HG02623 (cell line): Measurements from ENCODE around the gene NINJ1.

Experiments
- ATAC-seq: cut with Tn5 transposase; IDR thresholded peaks from one replicate; pipeline ENCODE4 v1.9.1; 2021; ENCODE audit warnings: moderate library complexity; ENCODE audit not compliant: unreplicated experiment

NINJ1 gene, protein sequence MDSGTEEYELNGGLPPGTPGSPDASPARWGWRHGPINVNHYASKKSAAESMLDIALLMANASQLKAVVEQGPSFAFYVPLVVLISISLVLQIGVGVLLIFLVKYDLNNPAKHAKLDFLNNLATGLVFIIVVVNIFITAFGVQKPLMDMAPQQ

DNA sequence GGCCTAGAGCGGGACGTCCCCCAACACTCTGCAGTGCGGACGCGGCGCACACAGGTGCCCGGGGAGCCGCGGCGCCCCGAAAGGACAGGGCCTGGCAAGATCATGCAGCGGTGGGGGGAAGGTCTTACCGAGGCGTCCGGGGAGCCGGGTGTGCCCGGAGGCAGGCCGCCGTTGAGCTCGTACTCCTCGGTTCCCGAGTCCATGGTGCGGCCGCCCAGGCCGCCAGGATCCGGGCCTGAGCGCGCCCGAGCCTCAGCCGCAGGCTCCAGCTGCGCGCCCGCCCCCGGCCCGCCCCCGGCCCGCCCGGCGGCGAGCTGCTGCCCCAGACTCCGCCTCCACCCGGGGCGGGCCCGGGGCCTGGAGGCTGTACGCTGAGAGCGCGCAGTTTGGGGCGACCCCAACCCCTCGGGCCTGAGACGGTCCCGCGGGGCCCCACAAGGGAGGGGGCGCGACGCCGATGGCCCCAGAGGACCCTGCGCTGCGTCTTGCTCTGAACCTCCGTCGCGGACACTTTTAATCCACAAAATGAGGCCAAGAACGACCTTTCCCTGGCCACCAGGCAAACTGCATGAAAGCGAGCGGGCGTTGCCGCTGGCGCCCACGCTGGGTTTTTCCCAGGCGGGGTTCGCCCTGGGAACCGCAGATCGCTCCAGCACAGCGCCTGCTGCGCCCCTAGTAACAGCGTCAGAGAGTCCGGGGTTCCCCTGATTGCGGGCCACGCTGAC is at the start of gene NINJ1:
Gene NINJ1 (minus strand): TSS at position 237 of the 725 bp plus-strand sequence. CDS start 34 bp downstream, at position 203.
- peak; percentile 67 for ATAC-seq

DNA sequence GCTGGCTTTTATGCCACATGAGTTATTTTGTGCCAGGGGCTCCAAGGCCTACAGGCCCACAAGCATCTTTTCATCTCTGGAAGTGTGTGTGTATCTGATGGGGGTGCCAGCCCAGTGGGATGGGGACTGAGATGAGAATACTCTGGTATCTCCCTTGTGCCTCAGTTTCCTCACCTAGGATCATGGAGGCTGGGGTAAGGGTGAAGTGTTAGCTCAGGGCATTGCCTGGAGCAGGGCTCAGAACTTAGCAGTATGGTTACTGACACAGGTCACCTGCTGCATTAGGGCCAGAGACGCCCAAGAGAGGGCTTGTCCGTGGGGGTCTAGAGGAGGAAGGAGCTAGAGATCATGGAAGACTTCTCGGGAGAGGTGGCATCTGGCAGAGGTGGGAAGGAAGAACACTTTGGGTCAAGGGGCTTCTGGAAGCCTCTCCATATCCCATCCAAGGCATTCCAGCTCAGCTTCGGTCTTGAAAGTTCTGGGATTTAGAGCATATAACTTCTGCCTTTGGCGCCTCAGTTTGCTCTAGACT is 49.1 kb upstream of the NINJ1 start:
- no peak for ATAC-seq

DNA sequence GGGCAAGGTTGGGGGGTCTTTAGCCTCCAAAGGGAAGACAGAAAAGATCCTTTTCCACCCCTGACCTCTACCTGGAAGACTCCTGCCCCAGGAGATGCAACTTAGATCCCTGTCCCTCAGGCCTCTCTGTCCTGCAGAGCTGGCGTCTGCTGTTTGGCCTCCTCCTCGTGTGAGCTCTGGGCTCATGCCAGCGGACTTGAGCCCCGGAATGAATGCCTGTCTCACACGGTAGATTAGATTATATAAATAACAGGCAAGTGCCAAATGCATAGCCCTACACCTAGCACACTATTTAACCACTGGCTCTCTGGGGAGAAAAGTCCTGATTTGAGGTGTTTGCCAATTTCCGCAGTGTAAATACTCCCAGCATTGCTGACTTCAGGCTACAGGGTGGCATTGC is 48.5 kb upstream of the NINJ1 start:
- no peak for ATAC-seq

DNA sequence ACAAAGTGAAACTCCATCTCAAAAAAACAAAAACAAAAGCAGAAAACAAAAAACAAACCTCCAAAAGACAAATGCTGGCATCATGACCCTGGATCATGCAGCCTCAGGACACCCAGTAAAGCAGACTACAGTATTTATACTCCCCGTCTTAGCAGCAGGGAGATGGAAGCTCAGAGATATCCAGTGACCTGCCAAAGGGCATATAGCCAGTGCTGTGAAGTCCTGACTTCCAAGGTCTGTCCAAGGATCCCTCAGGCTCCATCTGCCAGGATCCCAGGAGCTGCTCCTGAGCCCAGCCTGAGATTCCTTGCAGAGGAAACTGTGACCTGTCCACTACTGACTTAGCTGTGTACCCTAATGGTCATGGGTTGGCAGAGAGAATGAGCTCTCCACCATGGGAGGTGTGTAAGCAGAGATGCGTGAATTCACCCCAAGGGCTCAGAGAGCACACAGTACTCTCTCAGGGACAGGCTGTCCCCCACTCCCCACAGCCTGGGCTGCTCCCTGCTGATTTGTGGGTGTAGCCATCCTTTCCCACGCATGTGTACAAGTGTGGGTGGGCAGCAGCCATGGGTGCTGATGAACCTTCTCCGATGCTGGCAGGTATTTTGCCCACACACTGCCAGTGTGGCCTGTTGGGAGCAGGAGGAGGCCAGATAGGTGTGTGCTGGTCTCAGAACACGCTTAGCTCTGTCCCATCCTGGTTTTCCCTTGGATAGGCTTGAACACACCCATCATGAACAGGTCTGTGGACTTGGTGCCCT is 47.8 kb upstream of the NINJ1 start:
- ATAC-seq = no peak

GRCh38 chr9:93180938-93181337 is 46.9 kb upstream of the NINJ1 start:
- no peak for ATAC-seq

DNA sequence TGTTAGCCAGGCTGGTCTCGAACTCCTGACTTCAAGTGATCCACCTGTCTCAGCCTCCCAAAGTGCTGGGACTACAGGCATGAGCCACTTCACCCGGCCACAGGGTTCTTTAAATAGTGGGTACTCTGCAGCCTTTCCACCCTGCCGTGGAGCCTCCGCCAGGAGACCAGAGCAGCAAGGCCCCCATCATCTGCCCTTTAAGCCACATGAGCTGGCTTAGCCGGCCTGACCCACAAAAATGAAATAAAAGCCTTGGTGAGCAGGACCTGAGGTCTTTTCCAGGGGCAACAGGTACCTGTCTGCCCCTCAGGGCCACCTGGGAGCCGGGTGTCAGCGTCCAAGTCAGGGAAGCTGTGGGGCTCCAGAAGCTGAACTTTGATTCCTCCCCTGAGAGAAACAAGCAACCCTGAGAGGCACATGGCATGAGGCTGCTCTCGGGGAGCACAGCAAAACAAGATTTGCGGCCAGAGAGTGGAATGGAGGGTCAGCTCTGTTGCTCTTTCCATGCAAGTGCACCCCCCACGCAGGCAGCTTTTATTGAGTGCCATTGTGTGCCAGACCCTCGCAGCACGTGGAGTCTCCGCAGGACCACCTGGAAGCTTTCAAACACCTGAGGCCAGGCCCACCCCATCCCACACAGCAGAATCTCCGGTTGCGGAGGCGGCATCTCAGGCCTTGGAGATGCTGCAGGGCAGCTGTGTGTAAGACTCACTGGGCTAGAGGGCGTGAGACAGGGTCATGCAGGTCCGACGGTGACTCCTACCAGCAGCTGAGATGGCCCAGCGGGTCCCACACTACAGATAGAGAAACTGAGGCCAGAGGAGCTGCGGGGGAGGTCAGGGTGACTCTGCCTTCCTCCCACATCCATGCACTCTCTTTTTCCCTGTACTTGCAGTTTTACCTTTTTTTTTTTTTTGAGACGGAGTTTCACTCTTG is 45.1 kb upstream of the NINJ1 start:
- ATAC-seq = no peak

GRCh38 chr9:93177676-93178075 is 43.6 kb upstream of the NINJ1 start:
- ATAC-seq = no peak

- no peak for ATAC-seq
Measured at GRCh38 chr9:93174976-93175375, 40.9 kb upstream of the NINJ1 start.

DNA sequence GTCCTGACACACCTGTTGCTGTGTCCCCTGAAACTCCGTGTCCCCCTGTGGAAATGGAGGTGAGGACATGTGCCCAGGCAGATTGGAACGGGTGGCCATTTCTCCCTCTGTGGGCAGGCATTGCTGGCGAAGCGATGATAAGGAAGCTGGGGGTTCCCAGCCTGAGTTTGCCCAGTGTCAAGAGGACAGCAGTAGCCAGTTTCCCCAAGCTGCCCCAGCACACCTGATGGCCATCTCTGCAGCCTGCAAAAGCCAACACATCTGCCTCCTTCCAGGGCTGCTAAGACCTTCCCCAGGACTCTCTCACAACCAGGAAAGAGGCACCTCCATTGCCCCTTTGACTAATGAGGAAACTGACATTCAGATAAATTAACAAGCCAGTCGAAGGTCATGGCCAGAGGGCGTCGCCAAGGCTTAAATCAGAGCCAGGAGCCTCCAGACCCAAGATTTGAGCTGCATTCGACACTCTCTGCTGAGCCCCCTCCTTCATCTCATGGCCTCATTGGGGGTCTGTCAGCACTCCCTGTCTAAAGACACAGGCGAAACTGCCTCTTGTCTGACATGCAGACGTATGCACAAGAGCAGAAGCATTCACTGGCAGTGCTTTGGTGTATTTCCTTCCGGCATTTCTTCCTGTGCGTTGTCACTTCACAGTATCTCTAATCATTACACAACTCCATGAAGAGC is 39.5 kb upstream of the NINJ1 start:
- no peak for ATAC-seq

GRCh38 chr9:93172666-93173364 is 38.8 kb upstream of the NINJ1 start:
- no peak for ATAC-seq

GRCh38 chr9:93171261-93171990 is 37.4 kb upstream of the NINJ1 start:
- ATAC-seq = no peak

DNA sequence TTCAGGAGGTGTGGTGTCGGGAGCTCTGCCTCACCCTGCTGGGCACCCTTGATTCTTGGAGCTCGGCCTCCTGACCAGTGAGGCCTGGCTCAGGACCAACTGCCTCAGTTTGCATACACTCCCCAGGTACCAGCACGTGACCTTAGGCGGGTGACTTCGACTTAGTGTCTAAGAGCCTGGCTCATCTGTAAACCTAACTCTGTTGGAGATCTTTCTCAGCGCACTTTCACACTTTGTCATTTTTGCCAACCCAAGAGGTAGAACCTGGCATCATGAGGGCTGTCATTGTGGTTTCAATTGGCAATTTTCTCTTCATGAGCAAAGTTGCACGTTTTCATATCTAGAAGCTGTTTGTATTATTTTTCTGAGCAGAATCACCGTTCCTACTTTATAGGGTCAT is 36.5 kb upstream of the NINJ1 start:
- ATAC-seq = no peak

DNA sequence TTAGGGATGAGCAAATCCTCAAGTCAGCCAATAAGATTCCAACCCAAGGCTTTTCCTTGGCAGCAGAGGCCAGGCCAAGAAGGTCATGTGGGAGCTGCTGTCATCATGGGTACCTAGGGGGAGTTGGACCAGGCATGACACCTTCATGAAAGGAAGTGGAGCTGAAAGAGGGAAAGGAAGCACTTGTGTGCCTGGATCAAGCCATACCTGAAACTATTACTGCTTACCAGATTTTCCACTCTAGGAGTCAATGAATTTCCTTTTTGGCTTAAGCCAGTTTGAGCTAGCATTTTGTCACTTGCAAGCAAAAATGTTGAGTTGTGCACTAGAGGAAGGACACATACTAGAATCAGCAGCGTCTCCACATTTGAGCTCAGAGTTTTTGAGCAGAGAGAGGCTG is 35.4 kb upstream of the NINJ1 start:
- ATAC-seq = no peak

DNA sequence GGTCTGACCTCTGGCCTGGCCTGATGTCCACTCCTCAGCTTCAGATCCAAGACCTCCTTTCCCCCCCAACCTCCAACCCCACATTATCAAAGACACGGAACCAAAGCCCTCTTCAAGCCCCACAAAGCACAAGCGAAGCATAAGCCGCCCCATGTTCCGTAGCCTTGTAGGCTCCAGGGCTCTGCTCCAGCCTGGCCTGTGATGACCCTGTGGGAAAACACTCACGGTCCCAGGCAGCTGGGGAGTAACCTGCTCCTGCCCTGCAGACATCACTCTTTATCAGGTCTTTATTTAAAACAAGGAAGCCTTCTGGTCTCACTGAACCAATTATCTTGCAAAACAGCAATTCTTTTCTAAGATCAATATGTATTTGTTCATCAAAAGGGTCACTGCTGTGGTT is 34.5 kb upstream of the NINJ1 start:
- no peak for ATAC-seq

GRCh38 chr9:93167838-93168237 is 33.8 kb upstream of the NINJ1 start:
- ATAC-seq = no peak

DNA sequence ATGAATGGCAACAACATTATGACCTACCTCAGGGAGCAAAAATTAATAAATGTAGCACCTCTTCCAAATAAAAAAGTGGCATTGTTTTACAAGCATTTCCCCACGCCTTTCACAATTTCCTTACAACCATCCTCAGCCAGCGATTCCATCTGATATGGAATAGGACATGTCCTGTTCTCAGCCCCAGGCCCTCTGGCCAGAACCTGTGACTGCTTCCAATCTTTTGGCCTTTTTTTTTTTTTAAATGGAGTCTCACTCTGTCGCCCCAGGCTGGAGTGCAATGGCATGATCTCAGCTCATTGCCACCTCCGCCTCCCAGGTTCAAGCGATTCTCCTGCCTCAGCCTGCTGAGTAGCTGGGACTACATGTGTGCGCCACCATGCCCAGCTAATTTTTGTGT is 33.1 kb upstream of the NINJ1 start:
- ATAC-seq = no peak

DNA sequence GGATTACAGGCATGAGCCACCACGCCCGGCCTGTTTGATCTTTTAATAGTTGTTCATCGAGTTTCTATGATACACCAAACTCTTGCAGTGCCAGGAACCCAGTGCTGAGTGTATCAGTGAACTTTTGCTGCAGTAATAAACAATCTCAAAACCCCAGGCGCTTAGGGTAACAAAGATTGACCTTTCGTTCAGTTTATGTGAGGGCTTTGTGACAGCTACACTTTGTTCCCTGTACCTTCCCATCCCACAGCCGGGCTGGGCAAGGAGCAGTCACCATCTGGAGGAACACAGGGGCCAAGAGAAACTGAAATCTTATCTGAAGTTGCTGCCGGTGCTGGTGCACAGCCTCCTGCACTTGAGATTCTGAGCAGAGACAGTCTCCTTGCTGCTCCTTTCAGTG is 32.6 kb upstream of the NINJ1 start:
- ATAC-seq = no peak

GRCh38 chr9:93164085-93164484 is 30.0 kb upstream of the NINJ1 start:
- no peak for ATAC-seq
